Muscle of back (tissue), 13 donors: ENCODE data around the gene ALKBH4. TPM values are rescaled to one million over a fixed set of nuclear protein-coding genes. Genes with fewer than 3 reads are reported as not detected.
"Not testable (repeated sequence)": the region's sequence is repeated elsewhere in the genome, so short reads cannot be mapped to it uniquely, and the experiment has no call there.

Experiments
- DNase-seq, 3 donors: peaks; one replicate each; pipeline versions ENCODE4 v3.0.0 to v3.0.0-alpha.2; 2013
- long read RNA-seq, 9 donors: transcript quantifications; one replicate each; lab custom pipeline, GENCODE V29; 2026
- polyA plus RNA-seq, 10 donors: library from polyadenylated mRNA; unstranded; fragments of 120-200 nt; gene quantifications; one replicate each; pipeline ENCODE4 v1.2.1, GENCODE V29; 2013; ENCODE audit not compliant: insufficient read length in 10 of 10

Gene ALKBH4, protein sequence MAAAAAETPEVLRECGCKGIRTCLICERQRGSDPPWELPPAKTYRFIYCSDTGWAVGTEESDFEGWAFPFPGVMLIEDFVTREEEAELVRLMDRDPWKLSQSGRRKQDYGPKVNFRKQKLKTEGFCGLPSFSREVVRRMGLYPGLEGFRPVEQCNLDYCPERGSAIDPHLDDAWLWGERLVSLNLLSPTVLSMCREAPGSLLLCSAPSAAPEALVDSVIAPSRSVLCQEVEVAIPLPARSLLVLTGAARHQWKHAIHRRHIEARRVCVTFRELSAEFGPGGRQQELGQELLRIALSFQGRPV
- 1 to 10 TPM; 5.6 to 9.4 (median 7.5) TPM for polyA plus RNA-seq
- long read RNA-seq, donor 1, partial matches to known transcripts: 0 of 3 reads
- long read RNA-seq, donor 1, other reads (novel, unspliced or antisense): 0 of 3 reads
- long read RNA-seq, donor 2, partial matches to known transcripts: 0 of 1 reads
- long read RNA-seq, donor 2, other reads (novel, unspliced or antisense): 0 of 1 reads
- long read RNA-seq, donor 3: 0 reads
- long read RNA-seq, donor 4, partial matches to known transcripts: 0 of 3 reads
- long read RNA-seq, donor 4, other reads (novel, unspliced or antisense): 0 of 3 reads
- long read RNA-seq, donor 5, transcript ALKBH4-201 (3 exons, 2,105 nt): major isoform, 6 of 6 reads
- long read RNA-seq, donor 5, partial matches to known transcripts: 0 of 6 reads
- long read RNA-seq, donor 5, other reads (novel, unspliced or antisense): 0 of 6 reads
- long read RNA-seq, donor 6, partial matches to known transcripts: 0 of 5 reads
- long read RNA-seq, donor 6, other reads (novel, unspliced or antisense): 0 of 5 reads
- long read RNA-seq, donor 7, partial matches to known transcripts: 0 of 3 reads
- long read RNA-seq, donor 7, other reads (novel, unspliced or antisense): 0 of 3 reads
- long read RNA-seq, donor 8, partial matches to known transcripts: 0 of 2 reads
- long read RNA-seq, donor 8, other reads (novel, unspliced or antisense): 0 of 2 reads
- long read RNA-seq, donor 9, partial matches to known transcripts: 0 of 1 reads
- long read RNA-seq, donor 9, other reads (novel, unspliced or antisense): 0 of 1 reads

DNA sequence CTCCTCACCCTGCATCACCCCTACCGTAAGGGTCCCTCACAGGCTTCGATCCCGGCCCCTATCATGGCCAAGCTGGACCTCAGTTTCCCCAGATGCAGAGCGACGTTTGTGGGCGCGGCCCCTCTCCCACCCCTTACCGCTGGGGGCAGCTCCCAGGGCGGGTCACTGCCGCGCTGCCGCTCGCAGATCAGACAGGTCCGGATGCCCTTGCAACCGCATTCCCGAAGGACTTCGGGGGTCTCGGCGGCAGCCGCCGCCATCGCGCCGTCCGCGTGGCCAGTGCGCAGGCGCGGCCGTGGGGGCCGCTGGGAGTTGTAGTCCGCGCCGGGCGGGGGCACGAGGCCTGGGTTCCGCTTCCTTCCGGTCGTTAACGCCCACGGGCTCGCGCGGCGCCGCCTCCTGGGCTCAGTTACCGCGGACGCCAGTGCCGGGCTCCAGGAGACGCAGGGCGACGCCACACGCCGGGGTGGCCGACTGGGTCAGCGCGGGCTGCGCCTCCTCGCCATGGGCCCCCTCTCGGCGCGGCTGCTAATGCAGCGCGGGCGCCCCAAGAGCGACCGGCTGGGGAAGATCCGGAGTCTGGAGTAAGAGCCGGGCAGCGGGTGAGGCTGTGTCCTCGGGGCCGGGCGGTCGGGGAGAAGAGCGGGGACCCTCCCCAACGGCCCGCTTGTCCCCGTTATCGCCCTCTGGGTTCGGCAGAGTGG, at the start of gene ALKBH4, which contains the start of gene LRWD1:
TSS of gene ALKBH4 (minus strand) at position 287 of the 704 bp plus-strand sequence. CDS start at position 260, 27 bp downstream.
TSS of gene LRWD1 (plus strand) at position 408 of the 704 bp plus-strand sequence. CDS start at position 505, 97 bp downstream.
- DNase-seq: peak; percentile 90 to 97 (median 96)

DNA sequence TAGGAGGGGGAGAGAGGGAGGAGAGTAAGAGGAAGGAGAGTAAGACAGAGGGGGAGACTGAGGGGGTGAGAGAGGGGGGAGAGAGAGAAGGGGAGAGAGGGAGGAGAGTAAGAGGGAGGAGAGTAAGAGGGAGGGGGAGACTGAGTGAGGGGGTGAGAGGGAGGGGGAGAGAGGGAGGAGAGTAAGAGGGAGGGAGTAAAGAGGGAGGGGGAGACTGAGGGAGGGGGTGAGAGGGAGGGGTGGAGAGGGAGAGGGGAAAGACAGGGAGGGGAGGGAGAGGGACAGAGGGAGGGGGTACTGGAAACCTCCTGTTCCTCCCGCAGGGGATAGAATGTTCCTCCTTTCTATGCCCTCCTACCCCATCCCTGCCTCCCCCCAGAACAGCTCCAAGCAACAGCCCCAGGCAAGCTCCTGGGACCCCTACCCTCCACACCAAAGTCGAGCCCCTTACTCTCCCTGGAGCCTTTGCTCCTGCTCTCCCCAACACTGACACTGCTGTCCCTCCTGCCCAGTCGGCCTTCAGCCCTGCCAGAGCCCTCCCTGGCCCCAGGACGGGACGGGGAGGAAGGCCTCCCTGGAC, 48.1 kb upstream of the ALKBH4 start:
- peak; percentile 85 to 95 (median 93) for DNase-seq

DNA sequence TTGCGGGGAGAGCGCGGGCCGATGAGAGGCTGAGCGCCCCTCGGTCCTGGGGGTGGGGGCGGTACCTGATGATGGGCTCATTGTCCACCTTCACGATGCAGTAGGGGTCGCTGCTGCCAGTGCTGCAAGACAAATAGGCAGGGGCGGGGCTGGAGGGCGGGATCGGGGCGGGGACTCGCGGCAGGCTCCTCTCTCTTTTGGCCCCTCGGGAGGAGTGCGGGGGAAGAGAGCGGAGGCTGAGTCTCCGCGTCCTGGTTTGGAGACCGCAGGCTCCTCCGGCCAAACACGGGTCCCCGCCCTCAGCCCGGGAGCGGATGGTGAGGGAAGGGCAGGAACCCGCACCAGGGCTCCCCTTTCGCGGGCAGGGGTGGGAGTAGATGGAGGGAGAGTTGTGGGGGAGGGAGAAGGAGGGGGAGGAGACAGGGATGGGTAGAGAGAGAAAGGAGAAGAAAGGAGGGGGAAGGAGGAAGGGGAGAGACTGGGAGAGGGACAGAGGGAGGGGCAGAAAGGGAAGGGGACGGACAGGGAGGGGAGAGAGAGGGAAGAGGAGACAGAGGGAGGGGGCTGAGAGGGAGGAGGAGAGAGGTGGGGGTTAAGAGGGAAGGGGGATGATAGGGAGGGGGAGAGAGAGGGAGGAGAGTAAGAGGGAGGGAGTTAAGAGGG, 47.3 kb upstream of the ALKBH4 start:
- not testable (repeated sequence) for DNase-seq

DNA sequence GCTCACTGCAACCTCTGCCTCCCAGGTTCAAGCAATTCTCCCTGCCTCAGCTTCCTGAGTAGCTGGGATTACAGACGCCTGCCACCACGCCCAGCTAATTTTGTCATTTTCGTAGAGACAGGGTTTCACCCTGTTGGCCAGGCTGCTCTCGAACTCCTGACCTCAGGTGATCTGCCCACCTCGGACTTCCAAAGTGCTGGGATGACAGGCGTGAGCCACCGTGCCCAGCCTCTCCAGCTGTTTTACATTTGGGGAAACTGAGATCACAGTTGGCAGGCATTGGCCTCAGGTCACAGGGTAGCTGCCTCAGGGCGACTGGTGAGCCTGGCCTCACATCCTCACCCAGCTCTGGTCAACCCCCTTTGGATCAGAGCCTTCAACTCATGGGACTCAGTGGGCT, 45.9 kb upstream of the ALKBH4 start:
- not testable (repeated sequence) for DNase-seq

DNA sequence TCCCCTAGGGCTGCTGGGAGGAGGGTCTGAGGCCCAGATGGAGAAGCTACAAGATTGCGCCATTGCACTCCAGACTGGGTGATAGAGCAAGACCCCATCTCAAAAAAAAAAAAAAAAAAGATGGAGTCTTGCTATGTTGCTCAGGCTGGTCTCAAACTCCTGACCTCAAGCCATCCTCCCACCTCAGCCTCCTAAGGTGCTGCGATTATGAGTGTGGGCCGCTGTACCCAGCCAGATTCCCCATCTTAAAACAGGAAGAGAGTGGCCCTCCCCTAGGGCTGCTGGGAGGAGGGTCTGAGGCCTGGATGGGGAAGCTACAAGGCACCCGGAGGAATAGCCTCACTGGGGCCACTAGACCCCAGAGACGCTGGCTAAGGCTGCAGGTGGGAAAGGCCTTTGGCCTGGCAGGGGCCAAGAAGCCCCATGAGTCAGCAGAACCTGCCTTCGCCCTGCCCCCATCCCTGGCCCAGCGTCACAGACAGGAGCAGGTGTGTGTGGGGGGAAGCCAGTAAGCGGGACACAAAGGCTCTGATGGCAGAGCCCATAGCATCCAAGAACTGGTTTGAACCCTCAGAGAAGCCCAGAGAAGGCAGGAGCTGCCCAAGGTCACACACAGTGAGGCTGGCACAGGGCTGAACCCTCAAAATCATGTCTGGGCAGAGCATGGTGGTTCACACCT, 42.9 kb upstream of the ALKBH4 start:
- DNase-seq: not testable (repeated sequence)

DNA sequence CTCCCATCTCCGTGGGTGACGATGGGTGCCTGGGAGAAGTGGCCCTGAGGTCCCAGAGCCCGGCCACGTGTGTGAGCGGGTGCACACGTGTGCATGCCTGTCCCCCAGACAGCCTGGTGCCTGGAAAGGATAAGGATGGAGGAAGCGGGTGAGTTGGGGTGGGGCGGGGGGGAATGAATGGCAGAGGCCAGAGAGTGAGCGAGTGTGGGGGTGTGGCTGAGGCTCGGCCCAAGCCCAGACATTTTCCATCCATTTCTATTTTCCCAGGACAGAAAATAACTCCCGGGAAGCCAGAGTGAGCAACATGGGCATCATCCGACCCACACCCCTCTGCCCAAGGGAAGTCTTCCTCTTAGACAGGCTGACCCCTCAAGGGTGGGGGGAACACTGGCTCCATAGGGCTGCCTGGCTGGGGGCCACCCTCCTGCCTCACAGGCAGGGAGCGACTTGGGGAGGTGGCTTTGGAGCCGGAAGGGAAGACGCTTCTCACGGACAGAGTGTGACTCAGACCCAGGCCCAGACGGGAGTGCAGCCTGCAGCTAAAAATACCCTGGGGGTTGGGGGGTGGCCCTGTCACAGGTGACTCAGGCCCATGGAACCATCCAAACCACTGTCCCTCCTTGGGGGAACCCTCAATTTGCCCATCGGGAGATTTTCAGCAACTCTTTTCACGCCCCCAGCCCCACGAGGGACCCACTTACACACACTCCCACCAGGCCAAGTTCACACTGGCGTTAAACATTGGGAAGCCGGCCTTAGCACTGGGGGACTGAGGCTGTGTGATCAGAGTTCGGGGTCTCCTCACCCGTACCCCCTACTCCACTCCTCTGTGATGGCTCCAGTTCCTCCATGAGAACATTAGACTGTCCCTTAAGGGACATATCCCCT, 40.9 kb upstream of the ALKBH4 start:
- DNase-seq: not testable (repeated sequence)

DNA sequence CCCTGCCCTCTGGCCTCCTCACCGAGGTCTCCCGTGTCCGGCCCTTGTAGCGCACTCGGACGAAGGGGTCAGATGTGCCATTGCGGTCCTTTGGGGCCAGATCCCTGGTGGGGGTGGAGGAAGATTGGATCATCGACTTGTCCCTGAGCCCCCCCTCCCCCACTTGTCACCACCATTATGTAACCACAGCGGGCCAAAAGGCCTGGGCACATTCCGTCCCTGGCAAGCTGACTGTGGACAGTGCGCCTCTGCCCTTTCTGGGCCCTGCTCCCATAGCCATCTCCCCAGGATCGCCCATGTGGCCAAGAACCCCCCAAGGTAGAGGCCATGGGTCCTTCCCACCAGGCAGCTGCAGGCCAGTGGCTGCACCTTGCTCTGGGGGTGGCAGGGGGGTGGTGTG, 38.5 kb upstream of the ALKBH4 start:
- DNase-seq: not testable (repeated sequence)

DNA sequence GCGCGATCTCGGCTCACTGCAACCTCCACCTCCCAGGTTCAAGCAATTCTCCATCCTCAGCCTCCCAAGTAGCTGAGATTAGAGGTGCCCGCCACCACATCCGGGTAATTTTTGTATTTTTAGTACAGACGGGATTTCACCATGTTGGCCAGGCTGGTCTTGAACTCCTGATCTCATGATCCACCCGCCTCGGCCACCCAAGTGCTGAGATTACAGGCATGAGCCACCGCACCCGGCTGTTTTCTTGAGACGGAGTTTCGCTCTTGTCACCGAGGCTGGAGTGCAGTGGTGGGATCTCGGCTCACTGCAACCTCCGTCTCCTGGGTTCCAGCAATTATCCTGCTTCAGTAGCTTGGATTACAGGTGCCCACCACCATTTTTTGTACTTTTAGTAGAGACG, 33.7 kb upstream of the ALKBH4 start:
- DNase-seq: not testable (repeated sequence)

DNA sequence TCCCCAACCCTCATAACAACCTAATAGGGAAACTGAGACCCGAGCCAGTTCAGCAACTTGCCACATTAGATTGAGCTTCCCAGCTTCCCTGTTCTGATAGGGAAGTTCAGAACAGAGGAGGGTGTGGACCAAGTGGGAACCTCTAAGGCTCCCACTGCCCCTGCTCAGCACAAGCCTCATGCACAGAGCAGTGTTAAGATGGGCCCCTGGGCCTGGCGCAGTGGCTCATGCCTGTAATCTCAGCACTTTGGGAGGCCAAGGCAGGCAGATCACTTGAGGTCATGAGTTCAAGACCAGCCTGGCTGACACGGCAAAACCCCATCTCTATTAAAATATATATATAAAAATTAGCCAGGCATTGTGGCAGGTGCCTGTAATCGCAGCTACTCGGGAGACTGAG, 32.6 kb upstream of the ALKBH4 start:
- DNase-seq: not testable (repeated sequence)

DNA sequence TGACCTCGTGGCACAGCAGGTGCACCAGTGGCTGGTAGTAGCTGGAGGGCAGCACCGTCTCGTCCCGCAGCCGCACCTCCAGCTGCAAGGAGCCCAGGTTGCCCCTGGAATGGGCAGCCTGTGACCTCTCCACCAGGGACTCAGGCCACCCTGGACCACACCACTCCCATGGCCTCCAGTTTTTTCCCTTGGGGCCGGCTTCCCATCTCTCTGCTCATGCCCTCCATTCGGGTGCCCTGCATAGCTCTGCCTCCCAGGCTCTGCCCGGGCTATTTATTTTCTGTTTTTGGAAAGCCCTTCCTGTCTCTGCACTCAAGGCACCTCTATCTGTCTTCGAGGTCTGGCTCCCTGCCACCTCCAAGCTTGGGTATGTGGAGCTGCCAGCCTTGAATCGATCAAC, 32.2 kb upstream of the ALKBH4 start:
- DNase-seq: not testable (repeated sequence)

DNA sequence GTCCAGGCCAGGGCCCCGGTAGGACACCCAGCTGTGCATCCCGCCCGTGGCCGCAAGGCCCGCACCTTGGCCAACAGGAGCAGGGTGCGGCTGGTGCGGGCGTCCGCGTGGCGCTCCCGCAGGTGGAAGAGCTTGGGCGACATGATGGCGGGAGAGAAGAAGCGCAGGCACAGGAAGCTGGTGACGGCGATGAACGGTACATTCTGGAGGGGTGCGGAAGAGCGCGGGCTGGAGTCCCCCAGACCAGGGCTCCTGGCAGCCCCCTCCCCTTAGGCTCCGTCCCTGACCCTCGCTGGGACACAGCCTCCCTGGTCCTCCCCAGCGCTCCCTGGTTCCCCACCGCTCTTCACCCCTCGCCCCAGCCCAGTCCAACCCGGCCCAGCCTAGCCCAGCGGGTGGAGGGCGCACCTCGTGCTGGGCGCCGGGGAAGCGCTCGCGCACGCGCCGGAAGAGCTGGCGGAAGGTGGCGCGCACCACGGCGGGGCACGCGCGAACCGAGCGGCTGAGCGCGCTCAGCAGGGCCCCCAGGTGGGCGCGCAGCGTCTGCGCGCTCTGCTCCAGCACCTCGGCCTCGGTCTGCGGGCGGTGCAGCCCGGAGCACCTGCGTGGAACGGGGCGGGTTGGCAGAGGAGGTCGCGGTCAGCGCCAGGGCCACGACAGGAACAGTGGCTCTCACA, 29.9 kb upstream of the ALKBH4 start:
- DNase-seq: not testable (repeated sequence)

DNA sequence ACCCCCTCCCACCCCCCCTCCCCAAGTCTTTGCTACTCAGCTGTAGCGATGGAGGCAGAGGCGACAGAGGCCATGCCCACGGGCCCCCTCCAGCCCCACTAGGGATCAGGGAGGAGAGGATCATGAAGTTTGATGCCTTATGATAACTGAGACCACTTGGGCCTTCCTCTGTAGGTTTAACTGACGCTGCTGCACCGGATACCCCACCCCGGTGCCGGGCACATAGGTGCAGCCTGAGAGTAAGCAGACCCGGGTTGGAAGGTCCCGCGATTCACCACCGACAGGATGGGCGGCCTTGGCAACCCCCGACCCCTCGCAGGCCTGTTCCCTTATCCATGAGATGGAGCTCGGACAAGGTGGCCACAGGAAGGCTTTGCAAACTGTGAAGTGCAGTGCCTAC, 29.4 kb upstream of the ALKBH4 start:
- not testable (repeated sequence) for DNase-seq

DNA sequence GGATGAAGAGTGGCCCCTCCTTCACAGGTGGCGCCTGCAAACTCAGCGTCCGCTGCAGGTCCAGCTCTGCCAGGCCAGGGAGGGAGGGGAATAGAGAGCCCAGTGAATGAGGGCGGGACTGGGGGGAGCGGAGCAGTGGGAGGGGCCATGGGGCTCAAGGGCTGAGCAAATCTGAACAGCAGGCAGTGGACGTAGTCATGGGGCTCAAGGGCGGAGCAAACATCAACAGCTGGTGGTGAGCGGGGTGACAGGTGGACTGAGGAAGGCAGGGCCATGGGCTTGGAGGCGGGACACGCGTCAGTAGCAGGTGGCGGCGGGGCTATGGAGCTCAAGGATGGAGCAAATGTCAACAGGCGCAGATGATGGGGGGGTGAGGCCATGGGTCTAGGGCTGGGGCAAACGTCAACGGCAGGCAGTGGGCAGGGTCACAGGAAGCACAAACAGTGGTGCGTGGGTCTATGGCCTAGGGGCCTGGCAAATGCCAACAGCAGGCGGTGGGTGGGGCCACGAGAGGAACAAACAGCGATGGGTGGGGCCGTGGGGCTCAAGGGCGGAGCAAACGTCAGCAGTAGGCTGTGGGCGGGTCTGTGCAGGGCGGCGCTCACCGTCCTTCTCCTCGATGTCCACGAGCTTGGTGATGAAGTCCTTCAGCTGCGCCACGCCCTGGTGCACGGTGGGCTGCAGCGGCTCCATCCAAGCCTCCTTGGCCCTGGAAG, 28.7 kb upstream of the ALKBH4 start:
- not testable (repeated sequence) for DNase-seq

DNA sequence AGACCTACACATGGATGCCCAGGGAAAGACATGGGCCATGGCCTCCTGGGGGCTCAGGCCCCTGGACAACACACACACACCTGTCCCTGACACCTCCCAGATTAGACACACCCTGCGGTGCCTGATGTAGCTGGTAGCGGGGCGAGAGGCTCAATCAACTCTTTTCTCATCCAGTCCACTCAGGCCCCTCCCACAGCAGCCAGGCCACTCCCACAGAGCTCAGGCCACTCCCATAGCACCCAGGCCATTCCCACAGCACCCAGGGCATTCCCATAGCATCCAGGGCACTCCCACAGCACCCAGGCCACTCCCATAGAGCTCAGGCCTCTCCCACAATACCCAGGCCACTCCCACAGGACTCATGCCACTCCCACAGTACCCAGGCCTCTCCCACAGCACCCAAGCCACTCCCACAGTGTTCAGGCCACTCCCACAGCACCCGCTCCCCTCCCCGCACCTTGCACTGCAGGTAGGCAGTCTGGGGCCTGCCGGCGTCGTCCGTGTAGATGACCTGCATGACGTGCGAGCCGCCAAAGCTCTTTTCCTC, 25.9 kb upstream of the ALKBH4 start:
- DNase-seq: not testable (repeated sequence)

DNA sequence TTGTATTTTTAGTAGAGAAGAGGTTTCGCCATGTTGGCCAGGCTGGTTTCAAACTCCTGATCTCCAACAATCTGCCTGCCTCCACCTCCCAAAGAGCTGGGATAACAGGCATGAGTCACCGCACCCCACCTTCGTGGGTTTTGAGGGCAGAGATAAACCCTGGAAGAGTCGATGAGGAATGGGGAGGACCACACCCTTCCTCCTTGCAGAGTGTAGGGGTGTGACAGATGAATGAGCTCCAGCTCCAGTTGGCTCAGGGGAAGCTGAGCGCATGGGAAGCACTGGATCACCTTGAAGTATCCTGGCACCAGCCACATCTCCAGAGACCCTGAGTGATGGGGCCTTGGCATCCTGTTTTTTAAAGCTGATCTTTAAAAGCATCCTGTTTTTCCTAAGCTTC, 19.7 kb upstream of the ALKBH4 start:
- DNase-seq: not testable (repeated sequence)

DNA sequence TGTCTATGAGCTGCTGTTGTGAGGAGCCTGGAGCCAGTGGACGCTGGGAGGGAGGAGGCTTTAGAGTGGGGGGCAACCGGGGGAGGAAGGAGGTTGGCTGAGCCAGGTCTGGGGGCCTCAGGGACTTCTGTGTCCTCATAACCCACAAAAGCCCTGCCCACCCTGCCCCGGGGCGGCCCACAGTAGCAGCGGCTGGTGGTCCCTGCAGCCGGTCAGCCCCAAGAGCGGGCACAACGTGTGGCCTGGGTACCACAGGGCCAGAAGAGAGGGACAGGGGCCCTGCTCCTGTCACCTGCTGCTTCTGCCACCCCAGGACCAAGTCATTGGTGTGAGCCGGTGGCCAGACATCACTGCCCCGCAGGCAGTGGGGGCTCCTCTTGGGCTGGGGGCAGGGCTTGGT, 17.3 kb upstream of the ALKBH4 start:
- not testable (repeated sequence) for DNase-seq
